HepG2 (cell line): ENCODE results near the gene SLX9. TPM values are rescaled to one million over a fixed set of nuclear protein-coding genes. Genes with fewer than 3 reads are reported as not detected.

ENCODE experiments used
- GATAD2A ChIP-seq: IDR thresholded peaks from 2 replicates; pipeline ENCODE4 v1.6.1; 2016
- KDM6A ChIP-seq: IDR thresholded peaks from 2 replicates; pipeline ENCODE4 v1.6.1; 2016; ENCODE audit warnings: low read depth
- MED1 ChIP-seq: sonication (generic); formaldehyde crosslinking; IDR thresholded peaks from 2 replicates; pipeline ENCODE4 v1.4.0; 2020; ENCODE audit warnings: missing genetic modification reagents
- NFAT5 ChIP-seq: sonication (generic); formaldehyde crosslinking; IDR thresholded peaks from 2 replicates; pipeline ENCODE4 v1.4.0; 2020; ENCODE audit warnings: missing genetic modification reagents
- REL ChIP-seq: sonication (generic); formaldehyde crosslinking; conservative IDR thresholded peaks from 2 replicates; pipeline ENCODE4 v1.8.0; 2022; ENCODE audit warnings: mild to moderate bottlenecking, missing genetic modification reagents, moderate library complexity
- ZBTB38 ChIP-seq: sonication (generic); formaldehyde crosslinking; IDR thresholded peaks from 2 replicates; pipeline ENCODE4 v1.5.1; 2020; ENCODE audit warnings: mild to moderate bottlenecking, missing genetic modification reagents
- ZNF205 ChIP-seq: IDR thresholded peaks from 2 replicates; pipeline ENCODE4 v1.6.1; 2018; ENCODE audit warnings: missing biosample characterization, missing genetic modification reagents
- ZNF260 ChIP-seq: sonication (generic); formaldehyde crosslinking; IDR thresholded peaks from 2 replicates; pipeline ENCODE4 v1.4.0; 2020; ENCODE audit warnings: missing genetic modification reagents, low read depth, mild to moderate bottlenecking, borderline replicate concordance
- ZNF354B ChIP-seq: sonication (generic); formaldehyde crosslinking; IDR thresholded peaks from 2 replicates; pipeline ENCODE4 v1.8.0; 2022; ENCODE audit warnings: mild to moderate bottlenecking, missing genetic modification reagents
- ZNF530 ChIP-seq: sonication (generic); formaldehyde crosslinking; IDR thresholded peaks from 2 replicates; pipeline ENCODE4 v1.5.0; 2020; ENCODE audit warnings: low read depth, mild to moderate bottlenecking, missing genetic modification reagents
- polyA plus RNA-seq, 8 experiments: library from polyadenylated mRNA; depleted of rRNA in 3 of 8; stranded (reverse) in 7 of 8; unstranded in 1 of 8; fragments of >200 nt; fragmentation: Illumina TruSeq in 4 of 8; extraction: Trizol in 4 of 8; gene quantifications; 2 replicates each; pipeline versions ENCODE4 v1.2.1 to v1.2.3, GENCODE V29; 2011 to 2016; ENCODE audit warnings: low read depth in 4 of 8, missing spikeins in 1 of 8, mixed read lengths in 1 of 8; ENCODE audit not compliant: insufficient read depth in 1 of 8
- total RNA-seq, 5 experiments: library from RNA; depleted of rRNA; stranded (reverse); fragments of >200 nt; fragmentation: Illumina TruSeq; extraction: Trizol; gene quantifications; 2 replicates each; pipeline ENCODE4 v1.2.3, GENCODE V29; 2016; ENCODE audit warnings: low read depth in 1 of 5
- TF ChIP-seq, protein P1 (sequence below): sonication (generic); formaldehyde crosslinking; IDR thresholded peaks from 2 replicates; pipeline ENCODE4 v1.5.1; 2020; ENCODE audit warnings: mild to moderate bottlenecking, missing genetic modification reagents
- TF ChIP-seq, protein P2 (sequence below): sonication (generic); formaldehyde crosslinking; IDR thresholded peaks from 2 replicates; pipeline ENCODE4 v1.8.0; 2022; ENCODE audit warnings: missing genetic modification reagents, mild to moderate bottlenecking, borderline replicate concordance
- TF ChIP-seq, protein P3 (sequence below): sonication (generic); formaldehyde crosslinking; conservative IDR thresholded peaks from 2 replicates; pipeline ENCODE4 v1.8.0; 2022; ENCODE audit warnings: mild to moderate bottlenecking, moderate library complexity, missing genetic modification reagents

SLX9 gene
- total and polyA plus RNA-seq, 2 of the 13 experiments (the other 11 are each of a cell fraction or from before 2014, with no cell fraction given): 21.0 to 47.1 TPM

DNA sequence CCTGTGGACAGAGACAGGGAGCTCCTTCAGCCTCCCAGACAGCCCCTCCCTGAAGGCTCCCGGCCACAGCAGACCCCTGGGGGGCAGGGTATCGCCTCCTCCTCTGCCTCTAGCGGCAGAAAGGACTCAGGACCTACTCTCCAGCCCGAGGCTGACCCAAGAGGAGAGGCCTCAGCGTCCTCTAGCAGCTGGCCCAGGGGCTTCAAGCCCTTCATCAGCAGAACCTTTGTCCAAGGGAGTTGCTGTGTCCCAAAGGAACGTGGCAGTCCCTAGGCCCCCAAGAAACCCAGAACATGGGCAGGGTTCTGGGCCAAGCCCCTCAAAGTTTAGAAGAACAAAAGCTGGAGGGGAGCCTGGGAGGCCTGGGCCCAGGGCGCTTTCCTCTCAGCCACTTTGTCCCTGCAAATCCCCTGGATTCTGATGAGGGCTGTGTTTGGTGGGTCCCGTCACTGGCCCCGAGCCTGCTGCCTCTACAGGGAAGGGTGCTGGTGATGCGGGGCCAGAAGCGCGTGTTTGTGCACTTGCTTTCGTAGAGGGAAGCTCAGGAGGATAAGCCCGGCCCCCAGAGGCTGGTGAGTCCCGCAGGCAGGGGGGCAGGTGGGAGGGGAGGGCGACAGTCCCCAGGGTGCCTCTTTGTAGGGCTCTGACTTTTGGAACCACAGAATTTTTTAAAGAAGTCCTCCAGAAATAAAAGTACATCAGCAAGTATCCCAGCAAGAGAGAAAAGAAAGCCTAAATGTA is 32.4 kb upstream of the SLX9 start (continued):
- no peak for TF ChIP-seq ZNF205 (CRISPR knock-in tag)
- TF ChIP-seq ZNF530 (CRISPR knock-in tag): no peak
- no peak for TF ChIP-seq ZNF354B (CRISPR knock-in tag)
- TF ChIP-seq REL: no peak
- TF ChIP-seq NFAT5 (CRISPR knock-in tag): no peak
- TF ChIP-seq ZNF260 (CRISPR knock-in tag): no peak
- TF ChIP-seq, protein P1, sequence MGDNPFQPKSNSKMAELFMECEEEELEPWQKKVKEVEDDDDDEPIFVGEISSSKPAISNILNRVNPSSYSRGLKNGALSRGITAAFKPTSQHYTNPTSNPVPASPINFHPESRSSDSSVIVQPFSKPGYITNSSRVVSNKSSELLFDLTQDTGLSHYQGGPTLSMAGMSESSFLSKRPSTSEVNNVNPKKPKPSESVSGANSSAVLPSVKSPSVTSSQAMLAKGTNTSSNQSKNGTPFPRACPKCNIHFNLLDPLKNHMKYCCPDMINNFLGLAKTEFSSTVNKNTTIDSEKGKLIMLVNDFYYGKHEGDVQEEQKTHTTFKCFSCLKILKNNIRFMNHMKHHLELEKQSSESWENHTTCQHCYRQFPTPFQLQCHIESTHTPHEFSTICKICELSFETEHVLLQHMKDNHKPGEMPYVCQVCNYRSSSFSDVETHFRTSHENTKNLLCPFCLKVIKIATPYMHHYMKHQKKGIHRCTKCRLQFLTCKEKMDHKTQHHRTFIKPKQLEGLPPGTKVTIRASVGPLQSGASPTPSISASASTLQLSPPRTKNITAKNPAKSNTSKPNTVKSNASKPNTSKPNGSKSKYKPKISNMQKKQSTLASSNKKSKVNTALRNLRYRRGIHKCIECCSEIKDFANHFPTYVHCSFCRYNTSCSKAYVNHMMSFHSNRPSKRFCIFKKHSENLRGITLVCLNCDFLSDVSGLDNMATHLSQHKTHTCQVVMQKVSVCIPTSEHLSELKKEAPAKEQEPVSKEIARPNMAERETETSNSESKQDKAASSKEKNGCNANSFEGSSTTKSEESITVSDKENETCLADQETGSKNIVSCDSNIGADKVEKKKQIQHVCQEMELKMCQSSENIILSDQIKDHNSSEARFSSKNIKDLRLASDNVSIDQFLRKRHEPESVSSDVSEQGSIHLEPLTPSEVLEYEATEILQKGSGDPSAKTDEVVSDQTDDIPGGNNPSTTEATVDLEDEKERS: no peak
- TF ChIP-seq KDM6A (CRISPR knock-in tag): no peak
- TF ChIP-seq, protein P2, sequence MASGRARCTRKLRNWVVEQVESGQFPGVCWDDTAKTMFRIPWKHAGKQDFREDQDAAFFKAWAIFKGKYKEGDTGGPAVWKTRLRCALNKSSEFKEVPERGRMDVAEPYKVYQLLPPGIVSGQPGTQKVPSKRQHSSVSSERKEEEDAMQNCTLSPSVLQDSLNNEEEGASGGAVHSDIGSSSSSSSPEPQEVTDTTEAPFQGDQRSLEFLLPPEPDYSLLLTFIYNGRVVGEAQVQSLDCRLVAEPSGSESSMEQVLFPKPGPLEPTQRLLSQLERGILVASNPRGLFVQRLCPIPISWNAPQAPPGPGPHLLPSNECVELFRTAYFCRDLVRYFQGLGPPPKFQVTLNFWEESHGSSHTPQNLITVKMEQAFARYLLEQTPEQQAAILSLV: 0 out of 2 replicates have a peak, but pooled peaks have one; percentile 16
- peak; percentile 22; the same call in 1 of the 2 replicates for TF ChIP-seq ZBTB38 (CRISPR knock-in tag)
- no peak; the same call in 1 of the 2 replicates for TF ChIP-seq GATAD2A
- TF ChIP-seq MED1 (CRISPR knock-in tag): no peak
- TF ChIP-seq, protein P3, sequence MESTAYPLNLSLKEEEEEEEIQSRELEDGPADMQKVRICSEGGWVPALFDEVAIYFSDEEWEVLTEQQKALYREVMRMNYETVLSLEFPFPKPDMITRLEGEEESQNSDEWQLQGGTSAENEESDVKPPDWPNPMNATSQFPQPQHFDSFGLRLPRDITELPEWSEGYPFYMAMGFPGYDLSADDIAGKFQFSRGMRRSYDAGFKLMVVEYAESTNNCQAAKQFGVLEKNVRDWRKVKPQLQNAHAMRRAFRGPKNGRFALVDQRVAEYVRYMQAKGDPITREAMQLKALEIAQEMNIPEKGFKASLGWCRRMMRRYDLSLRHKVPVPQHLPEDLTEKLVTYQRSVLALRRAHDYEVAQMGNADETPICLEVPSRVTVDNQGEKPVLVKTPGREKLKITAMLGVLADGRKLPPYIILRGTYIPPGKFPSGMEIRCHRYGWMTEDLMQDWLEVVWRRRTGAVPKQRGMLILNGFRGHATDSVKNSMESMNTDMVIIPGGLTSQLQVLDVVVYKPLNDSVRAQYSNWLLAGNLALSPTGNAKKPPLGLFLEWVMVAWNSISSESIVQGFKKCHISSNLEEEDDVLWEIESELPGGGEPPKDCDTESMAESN: no peak
